Liver (tissue), 9 donors: ENCODE measurements around the gene PLCL1. TPM values are rescaled to one million over a fixed set of nuclear protein-coding genes. Genes with fewer than 3 reads are reported as not detected.

Experiments used
- DNase-seq: peaks from one replicate; pipeline ENCODE4 v3.0.0-alpha.2; 2017; ENCODE audit warnings: low spot score
- H3K27ac ChIP-seq, 2 donors: one replicate each; pipeline ENCODE4 v1.7.0; 2013; ENCODE audit warnings: inconsistent platforms in 2 of 2, low read length in 2 of 2, control low read depth in 1 of 2, low read depth in 1 of 2, mild to moderate bottlenecking in 1 of 2
- H3K27me3 ChIP-seq, 4 donors: one replicate each; pipeline versions ENCODE4 v1.6.1 to v1.7.0; 2013; ENCODE audit warnings: low read length in 3 of 4, inconsistent platforms in 1 of 4, mild to moderate bottlenecking in 1 of 4, moderate library complexity in 1 of 4; ENCODE audit not compliant: control insufficient read depth in 4 of 4, insufficient read depth in 4 of 4
- H3K36me3 ChIP-seq, 4 donors: one replicate each; pipeline versions ENCODE4 v1.6.1 to v1.7.0; 2013; ENCODE audit warnings: low read length in 3 of 4, mild to moderate bottlenecking in 3 of 4, low read depth in 1 of 4, moderate library complexity in 1 of 4; ENCODE audit not compliant: control insufficient read depth in 4 of 4, insufficient read depth in 3 of 4
- H3K4me1 ChIP-seq, 4 donors: one replicate each; pipeline versions ENCODE4 v1.6.1 to v1.7.0; 2013; ENCODE audit warnings: low read length in 3 of 4, mild to moderate bottlenecking in 3 of 4, moderate library complexity in 1 of 4; ENCODE audit not compliant: control insufficient read depth in 4 of 4, insufficient read depth in 4 of 4
- H3K4me3 ChIP-seq, 3 donors: one replicate each; pipeline versions ENCODE4 v1.6.1 to v1.7.0; 2013; ENCODE audit warnings: low read length in 3 of 3, control low read depth in 1 of 3, low read depth in 1 of 3, mild to moderate bottlenecking in 1 of 3
- H3K9ac ChIP-seq, 2 donors: one replicate each; pipeline ENCODE4 v1.7.0; 2013; ENCODE audit warnings: low read length in 2 of 2, mild to moderate bottlenecking in 2 of 2, moderate library complexity in 2 of 2, control low read depth in 1 of 2, low read depth in 1 of 2
- H3K9me3 ChIP-seq, 4 donors: one replicate each; pipeline versions ENCODE4 v1.6.1 to v1.7.0; 2013; ENCODE audit warnings: low read length in 3 of 4; ENCODE audit not compliant: control insufficient read depth in 4 of 4
- EGR1 ChIP-seq, 2 donors: IDR thresholded peaks; 2 replicates each; pipeline ENCODE4 v1.6.1; 2016 to 2018; ENCODE audit warnings: antibody characterized with exemption in 2 of 2, low read depth in 2 of 2
- FOXA1 ChIP-seq: IDR thresholded peaks from 2 replicates; pipeline ENCODE4 v1.6.1; 2016; ENCODE audit warnings: antibody characterized with exemption
- FOXA2 ChIP-seq: IDR thresholded peaks from 2 replicates; pipeline ENCODE4 v1.6.1; 2016; ENCODE audit warnings: antibody characterized with exemption
- GABPA ChIP-seq, 2 donors: IDR thresholded peaks in 1 of 2; conservative IDR thresholded peaks in 1 of 2; 2 replicates each; pipeline ENCODE4 v1.6.1; 2016; ENCODE audit warnings: antibody characterized with exemption in 2 of 2, mild to moderate bottlenecking in 1 of 2, moderate library complexity in 1 of 2
- HNF4A ChIP-seq, 2 donors: conservative IDR thresholded peaks; 2 replicates each; pipeline ENCODE4 v1.6.1; 2016; ENCODE audit warnings: antibody characterized with exemption in 2 of 2, mild to moderate bottlenecking in 2 of 2
- HNF4G ChIP-seq: IDR thresholded peaks from 2 replicates; pipeline ENCODE4 v1.6.1; 2016; ENCODE audit warnings: antibody characterized with exemption
- JUND ChIP-seq, 2 donors: IDR thresholded peaks; 2 replicates each; pipeline ENCODE4 v1.6.1; 2016; ENCODE audit warnings: antibody characterized with exemption in 2 of 2
- NR2F2 ChIP-seq: IDR thresholded peaks from 2 replicates; pipeline ENCODE4 v1.6.1; 2016; ENCODE audit warnings: antibody characterized with exemption
- RAD21 ChIP-seq, 2 donors: IDR thresholded peaks; 2 replicates each; pipeline ENCODE4 v1.6.1; 2016; ENCODE audit warnings: antibody characterized with exemption in 2 of 2, mild to moderate bottlenecking in 2 of 2
- RXRA ChIP-seq, 2 donors: IDR thresholded peaks; 2 replicates each; pipeline ENCODE4 v1.6.1; 2017 to 2018; ENCODE audit warnings: antibody characterized with exemption in 2 of 2, mild to moderate bottlenecking in 1 of 2
- SP1 ChIP-seq: IDR thresholded peaks from 2 replicates; pipeline ENCODE4 v1.6.1; 2018; ENCODE audit warnings: antibody characterized with exemption, mild to moderate bottlenecking
- TAF1 ChIP-seq: conservative IDR thresholded peaks from 2 replicates; pipeline ENCODE4 v1.6.1; 2016; ENCODE audit warnings: antibody characterized with exemption, mild to moderate bottlenecking
- YY1 ChIP-seq: IDR thresholded peaks from 2 replicates; pipeline ENCODE4 v1.6.1; 2016; ENCODE audit warnings: antibody characterized with exemption, mild to moderate bottlenecking
- WGBS: extraction: QIAGEN DNeasy Blood & Tissue Kit; methylation state at CpG from one replicate; pipeline ENCODE4 v1.1.7; 2013; 5-methylcytosine and 5-hydroxymethylcytosine counted together
- polyA plus RNA-seq, 2 donors: library from polyadenylated mRNA; stranded (reverse) in 1 of 2; unstranded in 1 of 2; fragments of 200-250 nt in 1 of 2; fragments of >200 nt in 1 of 2; fragmentation: Nextera tagmentation in 1 of 2; extraction: Ambion mirVana in 1 of 2; gene quantifications; one replicate each; pipeline versions ENCODE4 v1.2.1 to v1.2.3, GENCODE V29; 2013 to 2015
- total RNA-seq, 2 donors: library from RNA; depleted of rRNA; stranded (reverse); fragments of >200 nt; gene quantifications; one replicate each; pipeline ENCODE4 v1.2.3, GENCODE V29; 2014
- TF ChIP-seq, protein P1 (sequence below): IDR thresholded peaks from 2 replicates; pipeline ENCODE4 v1.6.1; 2016; ENCODE audit warnings: antibody characterized with exemption
- TF ChIP-seq, protein P2 (sequence below): IDR thresholded peaks from 2 replicates; pipeline ENCODE4 v1.6.1; 2016; ENCODE audit warnings: antibody characterized with exemption, mild to moderate bottlenecking
- TF ChIP-seq, protein P3 (sequence below): IDR thresholded peaks from 2 replicates; pipeline ENCODE4 v1.6.1; 2016; ENCODE audit warnings: antibody characterized with exemption
- TF ChIP-seq, protein P4 (sequence below): fragments of 150-350 bp; IDR thresholded peaks from 2 replicates; pipeline ENCODE4 v1.5.1; 2017; ENCODE audit warnings: improper control_type of control experiment, low read depth, low read length; ENCODE audit not compliant: missing input control
- TF ChIP-seq, protein P5 (sequence below): IDR thresholded peaks from 2 replicates; pipeline ENCODE4 v1.6.1; 2016; ENCODE audit warnings: antibody characterized with exemption
- donor health status: healthy.
- donor health status: healthy.
- donor health status: healthy.
- donor health status: healthy.
- donor health status: healthy.

PLCL1 gene
- total and polyA plus RNA-seq, 4 donors: 0.08 to 0.59 (median 0.31) TPM

DNA sequence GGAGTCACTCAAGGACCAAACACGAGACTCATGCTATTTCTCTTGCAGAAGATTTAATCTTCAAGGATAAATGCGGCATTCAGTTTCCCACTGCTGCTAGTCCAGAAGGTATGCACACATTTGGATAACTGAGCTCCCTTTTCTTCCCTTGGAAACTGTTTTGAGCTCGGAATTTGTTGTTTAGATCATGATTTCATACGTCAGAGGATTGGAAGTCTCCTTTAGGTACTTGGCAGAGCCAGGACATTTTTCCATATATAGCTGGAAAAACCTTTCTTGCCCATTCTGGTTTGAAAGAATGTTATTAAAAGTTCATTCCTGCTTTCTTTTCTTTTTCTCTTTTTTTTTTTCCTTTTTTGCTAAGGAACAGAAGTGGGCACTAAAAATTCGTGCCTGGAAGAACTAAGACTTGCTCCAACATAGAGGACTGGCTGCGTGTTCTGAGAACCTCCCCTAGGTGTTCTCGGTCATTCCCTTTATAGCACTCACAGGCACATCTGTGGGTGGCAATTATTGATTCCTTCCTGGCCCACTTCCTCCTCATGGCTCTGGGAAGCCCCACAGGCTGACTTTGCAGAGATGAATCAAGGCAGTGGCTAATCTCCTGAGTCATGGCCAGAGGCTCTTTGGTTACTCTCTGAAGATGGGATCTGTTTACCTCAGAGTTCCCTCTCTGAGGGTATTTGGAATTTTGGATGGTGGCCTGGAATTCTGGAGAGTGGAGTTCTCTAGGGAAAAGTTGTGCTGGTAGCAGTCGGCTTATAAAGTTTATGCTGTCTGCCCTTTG lies 104.8 kb downstream of the PLCL1 start:
- TF ChIP-seq JUND (IDR thresholded peaks at IDR 0.05) (no peak), EGR1 (IDR thresholded peaks at IDR 0.05; ENCODE audit: low read depth in 2 of 2) (no peak), SP1 (no peak), YY1 (no peak), NR2F2 (no peak), FOXA1 (no peak), RXRA (IDR thresholded peaks at IDR 0.05) (no peak), HNF4A (conservative IDR thresholded peaks at IDR 0.05) (no peak), HNF4G (no peak), GABPA (IDR thresholded peaks at IDR 0.05 in 1 of 2, conservative IDR thresholded peaks at IDR 0.05 in 1 of 2) (no peak), FOXA2 (no peak), RAD21 (IDR thresholded peaks at IDR 0.05) (no peak), TAF1 (no peak)
- TF ChIP-seq, protein P1, sequence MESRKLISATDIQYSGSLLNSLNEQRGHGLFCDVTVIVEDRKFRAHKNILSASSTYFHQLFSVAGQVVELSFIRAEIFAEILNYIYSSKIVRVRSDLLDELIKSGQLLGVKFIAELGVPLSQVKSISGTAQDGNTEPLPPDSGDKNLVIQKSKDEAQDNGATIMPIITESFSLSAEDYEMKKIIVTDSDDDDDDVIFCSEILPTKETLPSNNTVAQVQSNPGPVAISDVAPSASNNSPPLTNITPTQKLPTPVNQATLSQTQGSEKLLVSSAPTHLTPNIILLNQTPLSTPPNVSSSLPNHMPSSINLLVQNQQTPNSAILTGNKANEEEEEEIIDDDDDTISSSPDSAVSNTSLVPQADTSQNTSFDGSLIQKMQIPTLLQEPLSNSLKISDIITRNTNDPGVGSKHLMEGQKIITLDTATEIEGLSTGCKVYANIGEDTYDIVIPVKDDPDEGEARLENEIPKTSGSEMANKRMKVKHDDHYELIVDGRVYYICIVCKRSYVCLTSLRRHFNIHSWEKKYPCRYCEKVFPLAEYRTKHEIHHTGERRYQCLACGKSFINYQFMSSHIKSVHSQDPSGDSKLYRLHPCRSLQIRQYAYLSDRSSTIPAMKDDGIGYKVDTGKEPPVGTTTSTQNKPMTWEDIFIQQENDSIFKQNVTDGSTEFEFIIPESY: no peak
- TF ChIP-seq, protein P2, sequence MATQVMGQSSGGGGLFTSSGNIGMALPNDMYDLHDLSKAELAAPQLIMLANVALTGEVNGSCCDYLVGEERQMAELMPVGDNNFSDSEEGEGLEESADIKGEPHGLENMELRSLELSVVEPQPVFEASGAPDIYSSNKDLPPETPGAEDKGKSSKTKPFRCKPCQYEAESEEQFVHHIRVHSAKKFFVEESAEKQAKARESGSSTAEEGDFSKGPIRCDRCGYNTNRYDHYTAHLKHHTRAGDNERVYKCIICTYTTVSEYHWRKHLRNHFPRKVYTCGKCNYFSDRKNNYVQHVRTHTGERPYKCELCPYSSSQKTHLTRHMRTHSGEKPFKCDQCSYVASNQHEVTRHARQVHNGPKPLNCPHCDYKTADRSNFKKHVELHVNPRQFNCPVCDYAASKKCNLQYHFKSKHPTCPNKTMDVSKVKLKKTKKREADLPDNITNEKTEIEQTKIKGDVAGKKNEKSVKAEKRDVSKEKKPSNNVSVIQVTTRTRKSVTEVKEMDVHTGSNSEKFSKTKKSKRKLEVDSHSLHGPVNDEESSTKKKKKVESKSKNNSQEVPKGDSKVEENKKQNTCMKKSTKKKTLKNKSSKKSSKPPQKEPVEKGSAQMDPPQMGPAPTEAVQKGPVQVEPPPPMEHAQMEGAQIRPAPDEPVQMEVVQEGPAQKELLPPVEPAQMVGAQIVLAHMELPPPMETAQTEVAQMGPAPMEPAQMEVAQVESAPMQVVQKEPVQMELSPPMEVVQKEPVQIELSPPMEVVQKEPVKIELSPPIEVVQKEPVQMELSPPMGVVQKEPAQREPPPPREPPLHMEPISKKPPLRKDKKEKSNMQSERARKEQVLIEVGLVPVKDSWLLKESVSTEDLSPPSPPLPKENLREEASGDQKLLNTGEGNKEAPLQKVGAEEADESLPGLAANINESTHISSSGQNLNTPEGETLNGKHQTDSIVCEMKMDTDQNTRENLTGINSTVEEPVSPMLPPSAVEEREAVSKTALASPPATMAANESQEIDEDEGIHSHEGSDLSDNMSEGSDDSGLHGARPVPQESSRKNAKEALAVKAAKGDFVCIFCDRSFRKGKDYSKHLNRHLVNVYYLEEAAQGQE: no peak
- TF ChIP-seq, protein P3, sequence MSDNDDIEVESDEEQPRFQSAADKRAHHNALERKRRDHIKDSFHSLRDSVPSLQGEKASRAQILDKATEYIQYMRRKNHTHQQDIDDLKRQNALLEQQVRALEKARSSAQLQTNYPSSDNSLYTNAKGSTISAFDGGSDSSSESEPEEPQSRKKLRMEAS: no peak
- TF ChIP-seq, protein P4, sequence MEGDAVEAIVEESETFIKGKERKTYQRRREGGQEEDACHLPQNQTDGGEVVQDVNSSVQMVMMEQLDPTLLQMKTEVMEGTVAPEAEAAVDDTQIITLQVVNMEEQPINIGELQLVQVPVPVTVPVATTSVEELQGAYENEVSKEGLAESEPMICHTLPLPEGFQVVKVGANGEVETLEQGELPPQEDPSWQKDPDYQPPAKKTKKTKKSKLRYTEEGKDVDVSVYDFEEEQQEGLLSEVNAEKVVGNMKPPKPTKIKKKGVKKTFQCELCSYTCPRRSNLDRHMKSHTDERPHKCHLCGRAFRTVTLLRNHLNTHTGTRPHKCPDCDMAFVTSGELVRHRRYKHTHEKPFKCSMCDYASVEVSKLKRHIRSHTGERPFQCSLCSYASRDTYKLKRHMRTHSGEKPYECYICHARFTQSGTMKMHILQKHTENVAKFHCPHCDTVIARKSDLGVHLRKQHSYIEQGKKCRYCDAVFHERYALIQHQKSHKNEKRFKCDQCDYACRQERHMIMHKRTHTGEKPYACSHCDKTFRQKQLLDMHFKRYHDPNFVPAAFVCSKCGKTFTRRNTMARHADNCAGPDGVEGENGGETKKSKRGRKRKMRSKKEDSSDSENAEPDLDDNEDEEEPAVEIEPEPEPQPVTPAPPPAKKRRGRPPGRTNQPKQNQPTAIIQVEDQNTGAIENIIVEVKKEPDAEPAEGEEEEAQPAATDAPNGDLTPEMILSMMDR: no peak
- TF ChIP-seq, protein P5, sequence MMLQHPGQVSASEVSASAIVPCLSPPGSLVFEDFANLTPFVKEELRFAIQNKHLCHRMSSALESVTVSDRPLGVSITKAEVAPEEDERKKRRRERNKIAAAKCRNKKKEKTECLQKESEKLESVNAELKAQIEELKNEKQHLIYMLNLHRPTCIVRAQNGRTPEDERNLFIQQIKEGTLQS: no peak
- no peak for DNase-seq
- no peak overlapping the region for H3K9ac ChIP-seq
- no peak overlapping the region for H3K4me3 ChIP-seq
- no peaks in the 10 kb centered on the region for H3K36me3 ChIP-seq
- 64% methylated on average over 8 of the region's 8 CpGs for WGBS
- no peaks in the 10 kb centered on the region for H3K27me3 ChIP-seq
- no peaks in the 10 kb centered on the region for H3K9me3 ChIP-seq
- no peak overlapping the region for H3K27ac ChIP-seq
- H3K4me1 ChIP-seq: no peaks in the 10 kb centered on the region
